NCI-H1436 (cell line): ENCODE data around the gene SWSAP1.
"Not testable (repeated sequence)": the region's sequence is repeated elsewhere in the genome, so short reads cannot be mapped to it uniquely, and the experiment has no call there.

Experiments
- DNase-seq: peaks from one replicate; lab custom pipeline; 2025; lab: John Stamatoyannopoulos, UW

The SWSAP1 gene

GRCh38 chr19:11374433-11375142 is at the start of gene SWSAP1:
Gene SWSAP1, plus strand, starts transcription at chr19:11374666. Its CDS starts 15 bp downstream, at chr19:11374681.
- peak; percentile 99 for DNase-seq

- no peak for DNase-seq
These were observed 49.6 kb upstream of the SWSAP1 start for GRCh38 chr19:11324748-11325389.

GRCh38 chr19:11325544-11325943 is 48.9 kb upstream of the SWSAP1 start:
- DNase-seq, result no peak

- no peak for DNase-seq
These were observed 44.3 kb upstream of the SWSAP1 start for GRCh38 chr19:11330127-11330526.

- no peak for DNase-seq
These were observed 43.0 kb upstream of the SWSAP1 start for GRCh38 chr19:11331502-11331901.

GRCh38 chr19:11332822-11333221 is 41.6 kb upstream of the SWSAP1 start:
- DNase-seq, result no peak

GRCh38 chr19:11333838-11334237 is 40.6 kb upstream of the SWSAP1 start:
- not testable (repeated sequence) for DNase-seq

GRCh38 chr19:11335449-11336146 is 38.9 kb upstream of the SWSAP1 start:
- DNase-seq, result no peak

GRCh38 chr19:11337080-11337479 is 37.4 kb upstream of the SWSAP1 start:
- no peak for DNase-seq

GRCh38 chr19:11338121-11338520 is 36.3 kb upstream of the SWSAP1 start:
- DNase-seq, result no peak

GRCh38 chr19:11338569-11339253 is 35.8 kb upstream of the SWSAP1 start:
- DNase-seq, result no peak

- peak; percentile 93 for DNase-seq
These were observed 35.0 kb upstream of the SWSAP1 start, which contains the start of gene RAB3D for GRCh38 chr19:11339254-11340098. Gene RAB3D, minus strand, starts transcription at chr19:11339657. Its CDS starts 2,258 bp downstream, at chr19:11337399.

GRCh38 chr19:11340099-11340467 is 34.4 kb upstream of the SWSAP1 start:
- not testable (repeated sequence) for DNase-seq

- DNase-seq, result no peak
These were observed 32.0 kb upstream of the SWSAP1 start for GRCh38 chr19:11342429-11342828.

- DNase-seq, result no peak
These were observed 29.2 kb upstream of the SWSAP1 start for GRCh38 chr19:11345122-11345803.

- DNase-seq, result peak; percentile 100
These were observed 28.1 kb upstream of the SWSAP1 start, which contains the start of the genes CCDC159 and TMEM205 for GRCh38 chr19:11346104-11346940. Gene CCDC159, plus strand, starts transcription at chr19:11346519. Its CDS starts 88 bp downstream, at chr19:11346607. Gene TMEM205, minus strand, starts transcription at chr19:11346268. Its CDS starts 649 bp downstream, at chr19:11345619.

- DNase-seq, result no peak
These were observed 26.9 kb upstream of the SWSAP1 start for GRCh38 chr19:11347546-11348039.

GRCh38 chr19:11349171-11349570 is 25.3 kb upstream of the SWSAP1 start:
- no peak for DNase-seq

- not testable (repeated sequence) for DNase-seq
These were observed 20.4 kb upstream of the SWSAP1 start for GRCh38 chr19:11354102-11354501.
